K562 (cell line): ENCODE results near the gene DCST1. TPM values are rescaled to one million over a fixed set of nuclear protein-coding genes. Genes with fewer than 3 reads are reported as not detected.
A peak's percentile ranks its signal among the peaks of the same experiment; 100 is the strongest.

ENCODE experiments used
- ATAC-seq: fragments of 200-7000 bp; cut with Tn5 transposase; 3 replicates; pipeline ENCODE4 v1.9.1; 2020; ENCODE audit warnings: moderate library complexity
- BruUV-seq: library from RNA; stranded (reverse); fragments of 400-500 nt; replicated peaks from 2 replicates; lab custom pipeline; 2021; lab: Mats Ljungman, UMichigan
- CTCF ChIA-PET: fragments of 300-600 bp; formaldehyde crosslinking; extraction: SDS; loops from one replicate; lab custom pipeline; 2021; ENCODE audit warnings: low intra/inter-chr PET ratio; lab: Yijun Ruan, JAX
- POLR2A ChIA-PET: fragments of 300-600, 350-650 bp; sonication (Branson Sonifier 250); formaldehyde crosslinking; extraction: SDS; loops from one replicate; lab custom pipeline; 2021; ENCODE audit warnings: antibody characterized with exemption, inconsistent platforms; lab: Yijun Ruan, JAX
- DNase-seq, 4 experiments: peaks; one replicate each; pipeline versions ENCODE4 v3.0.0 to v3.0.0-alpha.2; 2011 to 2018; ENCODE audit warnings: low spot score in 3 of 4, mixed read lengths in 3 of 4; ENCODE audit errors: extremely low read depth in 1 of 4
- FAIRE-seq: peaks from 2 replicates; lab custom pipeline; 2011; peaks lifted over from hg19 to GRCh38; lab: Jason Lieb, UNC
- H2AFZ ChIP-seq: 2 replicates; pipeline ENCODE4 v1.6.0; 2011; ENCODE audit warnings: low read depth, low read length, control low read depth, inconsistent platforms
- H3K27ac ChIP-seq: fragments of 200-600 bp; 3 replicates; pipeline ENCODE4 v1.8.0; 2011; ENCODE audit warnings: low read depth, mild to moderate bottlenecking, control low read depth, inconsistent platforms, low read length, moderate library complexity, mixed read lengths; ENCODE audit errors: extremely low read depth
- H3K27me3 ChIP-seq, 2 experiments: fragments of 300-600 bp in 1 of 2; 2 replicates in 1 of 2; 3 replicates in 1 of 2; pipeline versions ENCODE4 v1.6.0 to v1.8.0; 2011; ENCODE audit warnings: inconsistent platforms in 2 of 2, low read length in 2 of 2, mild to moderate bottlenecking in 1 of 2, mixed read lengths in 1 of 2, moderate library complexity in 1 of 2; ENCODE audit not compliant: control insufficient read depth in 2 of 2, insufficient read depth in 2 of 2
- H3K36me3 ChIP-seq: fragments of 300-600 bp; 3 replicates; pipeline ENCODE4 v1.8.0; 2011; ENCODE audit warnings: mild to moderate bottlenecking, low read length, inconsistent platforms; ENCODE audit not compliant: control insufficient read depth, insufficient read depth
- H3K4me1 ChIP-seq, 2 experiments: fragments of 200-600 bp in 1 of 2; replicated peaks in 1 of 2; 2 replicates in 1 of 2; 3 replicates in 1 of 2; pipeline versions ENCODE4 v1.5.1 to v1.8.0; 2011; ENCODE audit warnings: inconsistent platforms in 2 of 2, low read length in 2 of 2, mild to moderate bottlenecking in 1 of 2, mixed read lengths in 1 of 2, moderate library complexity in 1 of 2; ENCODE audit not compliant: control insufficient read depth in 2 of 2, insufficient read depth in 2 of 2
- H3K4me2 ChIP-seq: 2 replicates; pipeline ENCODE4 v1.6.1; 2011; ENCODE audit warnings: low read length, control low read depth, inconsistent platforms, mixed read lengths; ENCODE audit not compliant: insufficient read depth
- H3K4me3 ChIP-seq: fragments of 200-600 bp; sonication (generic), shearing (Covaris generic); 2 replicates; pipeline ENCODE4 v1.5.1; 2016; ENCODE audit warnings: control low read depth, inconsistent platforms
- H3K79me2 ChIP-seq: fragments of 200-600 bp; 3 replicates; pipeline ENCODE4 v1.8.0; 2011; ENCODE audit warnings: low read length, inconsistent platforms; ENCODE audit not compliant: control insufficient read depth, insufficient read depth
- H3K9ac ChIP-seq, 2 experiments: 2 replicates each; pipeline versions ENCODE4 v1.6.0 to v1.6.1; 2011; ENCODE audit warnings: low read depth in 2 of 2, low read length in 2 of 2, control low read depth in 1 of 2, inconsistent platforms in 1 of 2, mild to moderate bottlenecking in 1 of 2, mixed read lengths in 1 of 2; ENCODE audit not compliant: insufficient read depth in 1 of 2
- H3K9me1 ChIP-seq: one replicate; pipeline ENCODE4 v1.6.0; 2011; ENCODE audit warnings: inconsistent platforms, mild to moderate bottlenecking, low read length, moderate library complexity; ENCODE audit not compliant: control insufficient read depth, insufficient read depth
- H3K9me3 ChIP-seq: replicated peaks from 2 replicates; pipeline ENCODE4 v1.5.1; 2011; ENCODE audit warnings: low read depth, low read length, inconsistent platforms; ENCODE audit not compliant: control insufficient read depth, insufficient read depth
- H4K20me1 ChIP-seq: replicated peaks from 2 replicates; pipeline ENCODE4 v1.6.1; 2011; ENCODE audit warnings: low read length, inconsistent platforms, mixed read lengths; ENCODE audit not compliant: control insufficient read depth, insufficient read depth
- BHLHE40 ChIP-seq: IDR thresholded peaks from 2 replicates; pipeline ENCODE4 v1.6.1; 2011; ENCODE audit warnings: low read length, improper control_type of control experiment
- EHMT2 ChIP-seq: fragments of 450-650 bp; IDR thresholded peaks from 2 replicates; pipeline ENCODE4 v1.6.1; 2018; ENCODE audit warnings: antibody characterized with exemption
- ESRRB ChIP-seq: fragments of 250-450 bp; sonication (Bioruptor Pico); IDR thresholded peaks from 2 replicates; pipeline ENCODE4 v1.5.0; 2020; ENCODE audit warnings: mild to moderate bottlenecking, moderate library complexity, borderline replicate concordance
- HDAC1 ChIP-seq, 2 experiments: fragments of 450-650 bp; IDR thresholded peaks; 2 replicates each; pipeline ENCODE4 v1.6.1; 2016 to 2017; ENCODE audit warnings: inconsistent platforms in 1 of 2, mild to moderate bottlenecking in 1 of 2, moderate library complexity in 1 of 2
- HMGN3 ChIP-seq: IDR thresholded peaks from 2 replicates; pipeline ENCODE4 v1.6.1; 2011; ENCODE audit warnings: borderline replicate concordance, low read depth, mild to moderate bottlenecking, mixed read lengths, low read length; ENCODE audit not compliant: insufficient read length; ENCODE audit errors: extremely low read depth
- HNRNPH1 ChIP-seq: fragments of 200-400 bp; formaldehyde crosslinking; optimal IDR thresholded peaks from 2 replicates; pipeline ENCODE3; 2017; ENCODE audit warnings: low read depth, mild to moderate bottlenecking, low read length, moderate library complexity
- HNRNPUL1 ChIP-seq: fragments of 200-400 bp; formaldehyde crosslinking; IDR thresholded peaks from 2 replicates; pipeline ENCODE4 v1.6.1; 2017; ENCODE audit warnings: low read length
- KDM2B ChIP-seq: fragments of 250-450 bp; sonication (Bioruptor Pico); IDR thresholded peaks from 2 replicates; pipeline ENCODE4 v1.8.0; 2021; ENCODE audit warnings: mild to moderate bottlenecking, moderate library complexity
- MECOM ChIP-seq: fragments of 250-450 bp; sonication (Bioruptor Pico); IDR thresholded peaks from 2 replicates; pipeline ENCODE4 v1.8.0; 2022; ENCODE audit warnings: inconsistent platforms
- POLR3G ChIP-seq: IDR thresholded peaks from 2 replicates; pipeline ENCODE4 v1.6.1; 2011; ENCODE audit not compliant: insufficient read length, insufficient replicate concordance; ENCODE audit errors: extremely low read depth
- RBM39 ChIP-seq: fragments of 200-400 bp; formaldehyde crosslinking; optimal IDR thresholded peaks from 2 replicates; pipeline ENCODE3; 2018; ENCODE audit warnings: low read depth, low read length
- SP1 ChIP-seq: sonication (generic); formaldehyde crosslinking; IDR thresholded peaks from 2 replicates; pipeline ENCODE4 v1.8.1; 2022; ENCODE audit warnings: mild to moderate bottlenecking, missing genetic modification reagents
- SRSF9 ChIP-seq: fragments of 200-400 bp; formaldehyde crosslinking; IDR thresholded peaks from 2 replicates; pipeline ENCODE4 v1.6.1; 2017; ENCODE audit warnings: low read depth, low read length, borderline replicate concordance
- ZNF121 ChIP-seq: sonication (generic); formaldehyde crosslinking; conservative IDR thresholded peaks from 2 replicates; pipeline ENCODE4 v1.8.0; 2022; ENCODE audit warnings: missing genetic modification reagents
- ZNF134 ChIP-seq: fragments of 250-450 bp; sonication (Bioruptor Pico); conservative IDR thresholded peaks from 2 replicates; pipeline ENCODE4 v1.4.0; 2020
- ZNF561 ChIP-seq: fragments of 450-650 bp; formaldehyde crosslinking; conservative IDR thresholded peaks from 2 replicates; pipeline ENCODE4 v1.4.0; 2020; ENCODE audit warnings: mild to moderate bottlenecking, moderate library complexity
- WGBS: fragments of 100-300 bp; shearing (Covaris generic); methylation state at CpG from one replicate; pipeline ENCODE4 v1.1.6; 2016; ENCODE audit warnings: low coverage, mixed read lengths; ENCODE audit not compliant: insufficient coverage; ENCODE audit errors: missing lambda C conversion rate; 5-methylcytosine and 5-hydroxymethylcytosine counted together
- in situ Hi-C: fragments of 300-500 bp; cut with MboI; formaldehyde crosslinking; loops from 4 replicates; pipeline ENCODE4 v1.15.0; 2018; ENCODE audit warnings: inconsistent platforms, mixed read lengths
- intact Hi-C: fragments of 100-400 bp; cut with micrococcal nuclease; formaldehyde crosslinking; loops from 2 replicates; pipeline ENCODE4 v1.14.2; 2022
- polyA plus RNA-seq, 8 experiments: library from polyadenylated mRNA; depleted of rRNA in 4 of 8; stranded (reverse) in 5 of 8; unstranded in 3 of 8; fragments of >200 nt; fragmentation: Nextera tagmentation in 2 of 8; fragmentation: Illumina TruSeq in 1 of 8; extraction: Ambion mirVana in 2 of 8; extraction: Trizol in 1 of 8; gene quantifications; 2 replicates each; pipeline versions ENCODE4 v1.2.1 to v1.2.3, GENCODE V29; 2011 to 2014; ENCODE audit warnings: inconsistent platforms in 1 of 8, missing spikeins in 1 of 8
- total RNA-seq, 7 experiments: library from RNA; depleted of rRNA in 6 of 7; stranded (reverse); fragments of >200 nt in 6 of 7; fragmentation: Illumina TruSeq in 2 of 7; extraction: Trizol in 2 of 7; gene quantifications; 2 replicates each; pipeline versions ENCODE4 v1.2.1 to v1.2.3, GENCODE V29; 2011 to 2021; ENCODE audit warnings: low replicate concordance in 1 of 7
- TF ChIP-seq, protein P1 (sequence below): sonication (generic); formaldehyde crosslinking; IDR thresholded peaks from 2 replicates; pipeline ENCODE4 v1.8.0; 2023; ENCODE audit warnings: missing genetic modification reagents, mild to moderate bottlenecking, borderline replicate concordance

Gene DCST1
- total and polyA plus RNA-seq, 9 of the 15 experiments (the other 6 are each of a cell fraction or from before 2014, with no cell fraction given) = not detected

DNA sequence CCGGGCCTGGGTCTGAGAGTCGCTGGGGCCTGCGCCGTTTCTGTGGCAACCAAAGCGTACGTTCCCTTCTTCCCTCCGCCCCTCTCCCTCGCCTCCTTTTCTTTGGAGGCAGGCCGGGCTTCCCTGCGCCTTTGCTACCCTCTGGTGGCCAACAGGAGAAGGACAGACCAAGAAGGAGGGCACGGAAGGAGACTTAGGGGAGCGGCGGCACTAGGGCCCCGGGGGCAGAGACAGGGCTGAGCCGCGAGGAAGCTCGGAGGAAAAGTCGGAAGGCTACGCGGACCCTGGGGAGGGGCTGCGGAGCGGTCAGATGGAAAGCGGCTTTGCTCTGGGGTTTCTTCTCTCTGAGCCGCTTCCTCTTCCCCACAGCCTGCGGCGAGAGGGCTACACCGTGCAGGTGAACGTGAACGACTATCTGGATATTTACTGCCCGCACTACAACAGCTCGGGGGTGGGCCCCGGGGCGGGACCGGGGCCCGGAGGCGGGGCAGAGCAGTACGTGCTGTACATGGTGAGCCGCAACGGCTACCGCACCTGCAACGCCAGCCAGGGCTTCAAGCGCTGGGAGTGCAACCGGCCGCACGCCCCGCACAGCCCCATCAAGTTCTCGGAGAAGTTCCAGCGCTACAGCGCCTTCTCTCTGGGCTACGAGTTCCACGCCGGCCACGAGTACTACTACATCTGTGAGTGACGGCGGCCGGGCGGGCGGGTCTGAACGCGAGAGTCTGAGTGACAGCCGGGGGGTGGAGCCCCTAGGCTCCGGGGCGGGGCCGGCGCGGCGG lies 51.3 kb downstream of the DCST1 start:
- H2AFZ ChIP-seq = peak overlapping the region; percentile 95
- H3K79me2 ChIP-seq = peaks cover 7% of the 10 kb centered on the region; the same call in 2 of the 3 replicates
- DNase-seq (peak; percentile 88 to 95 (median 92)), FAIRE-seq (peak; percentile 97), ATAC-seq (peak; percentile 88)
- peaks cover 26% of the 10 kb centered on the region for H4K20me1 ChIP-seq
- ChIA-PET CTCF (interaction anchor here (0.6 to 9.0 kb wide), 8 partner anchors 19 to 1154 kb away, joined by 3 to 153 read pairs (median 4); partner anchors contain the start of gene EFNA4), POLR2A (interaction anchor here (0.6 to 1.2 kb wide), 7 partner anchors 19 to 1188 kb away, joined by 3 to 6 read pairs (median 3); partner anchors contain the start of gene EFNA4)
- no TSS peak for BruUV-seq
- intact Hi-C loops (loop anchor here (1.0 to 5.0 kb wide), 5 partner anchors 14 to 528 kb away; partner anchors contain the start of genes PYGO2 and UBE2Q1), in situ Hi-C loops (no loop called here)
- H3K27ac ChIP-seq = peak overlapping the region; percentile 72
- WGBS = under 1% methylated on average over 48 of the region's 67 CpGs
- peak overlapping the region; percentile 59 for H3K4me3 ChIP-seq
- peak overlapping the region; percentile 77 to 92 for H3K9ac ChIP-seq
- peaks cover 3 to 8% of the 10 kb centered on the region in 2 experiments; a peak in 2 of 5 replicates for H3K27me3 ChIP-seq
- H3K4me1 ChIP-seq = peaks cover 28 to 61% of the 10 kb centered on the region in 2 experiments
- H3K9me3 ChIP-seq = no peaks in the 10 kb centered on the region
- H3K36me3 ChIP-seq = peaks cover 7% of the 10 kb centered on the region; the same call in 1 of the 3 replicates
- H3K9me1 ChIP-seq = no peaks in the 10 kb centered on the region
- peak overlapping the region; percentile 93 for H3K4me2 ChIP-seq
- no peak for TF ChIP-seq ZNF134 (CRISPR knock-in tag)
- no peak for TF ChIP-seq MECOM (CRISPR knock-in tag)
- TF ChIP-seq SP1 (CRISPR knock-in tag) = peak; percentile 83
- TF ChIP-seq SRSF9 = no peak
- TF ChIP-seq, protein P1, sequence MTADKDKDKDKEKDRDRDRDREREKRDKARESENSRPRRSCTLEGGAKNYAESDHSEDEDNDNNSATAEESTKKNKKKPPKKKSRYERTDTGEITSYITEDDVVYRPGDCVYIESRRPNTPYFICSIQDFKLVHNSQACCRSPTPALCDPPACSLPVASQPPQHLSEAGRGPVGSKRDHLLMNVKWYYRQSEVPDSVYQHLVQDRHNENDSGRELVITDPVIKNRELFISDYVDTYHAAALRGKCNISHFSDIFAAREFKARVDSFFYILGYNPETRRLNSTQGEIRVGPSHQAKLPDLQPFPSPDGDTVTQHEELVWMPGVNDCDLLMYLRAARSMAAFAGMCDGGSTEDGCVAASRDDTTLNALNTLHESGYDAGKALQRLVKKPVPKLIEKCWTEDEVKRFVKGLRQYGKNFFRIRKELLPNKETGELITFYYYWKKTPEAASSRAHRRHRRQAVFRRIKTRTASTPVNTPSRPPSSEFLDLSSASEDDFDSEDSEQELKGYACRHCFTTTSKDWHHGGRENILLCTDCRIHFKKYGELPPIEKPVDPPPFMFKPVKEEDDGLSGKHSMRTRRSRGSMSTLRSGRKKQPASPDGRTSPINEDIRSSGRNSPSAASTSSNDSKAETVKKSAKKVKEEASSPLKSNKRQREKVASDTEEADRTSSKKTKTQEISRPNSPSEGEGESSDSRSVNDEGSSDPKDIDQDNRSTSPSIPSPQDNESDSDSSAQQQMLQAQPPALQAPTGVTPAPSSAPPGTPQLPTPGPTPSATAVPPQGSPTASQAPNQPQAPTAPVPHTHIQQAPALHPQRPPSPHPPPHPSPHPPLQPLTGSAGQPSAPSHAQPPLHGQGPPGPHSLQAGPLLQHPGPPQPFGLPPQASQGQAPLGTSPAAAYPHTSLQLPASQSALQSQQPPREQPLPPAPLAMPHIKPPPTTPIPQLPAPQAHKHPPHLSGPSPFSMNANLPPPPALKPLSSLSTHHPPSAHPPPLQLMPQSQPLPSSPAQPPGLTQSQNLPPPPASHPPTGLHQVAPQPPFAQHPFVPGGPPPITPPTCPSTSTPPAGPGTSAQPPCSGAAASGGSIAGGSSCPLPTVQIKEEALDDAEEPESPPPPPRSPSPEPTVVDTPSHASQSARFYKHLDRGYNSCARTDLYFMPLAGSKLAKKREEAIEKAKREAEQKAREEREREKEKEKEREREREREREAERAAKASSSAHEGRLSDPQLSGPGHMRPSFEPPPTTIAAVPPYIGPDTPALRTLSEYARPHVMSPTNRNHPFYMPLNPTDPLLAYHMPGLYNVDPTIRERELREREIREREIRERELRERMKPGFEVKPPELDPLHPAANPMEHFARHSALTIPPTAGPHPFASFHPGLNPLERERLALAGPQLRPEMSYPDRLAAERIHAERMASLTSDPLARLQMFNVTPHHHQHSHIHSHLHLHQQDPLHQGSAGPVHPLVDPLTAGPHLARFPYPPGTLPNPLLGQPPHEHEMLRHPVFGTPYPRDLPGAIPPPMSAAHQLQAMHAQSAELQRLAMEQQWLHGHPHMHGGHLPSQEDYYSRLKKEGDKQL (CRISPR knock-in tag) = no peak
- TF ChIP-seq HNRNPUL1 = no peak
- TF ChIP-seq HNRNPH1 = no peak
- no peak for TF ChIP-seq ZNF561 (CRISPR knock-in tag)
- peak; percentile 73; the same call in 1 of the 2 replicates for TF ChIP-seq KDM2B (CRISPR knock-in tag)
- TF ChIP-seq HMGN3 = peak; percentile 60
- peak in 1 of 2 experiments; percentile 82; a peak in 1 of 4 replicates for TF ChIP-seq HDAC1 (IDR thresholded peaks at IDR 0.05)
- no peak for TF ChIP-seq ZNF121 (CRISPR knock-in tag)
- TF ChIP-seq EHMT2 = no peak
- no peak for TF ChIP-seq RBM39
- TF ChIP-seq BHLHE40 = peak; percentile 71
- no peak for TF ChIP-seq POLR3G
- no peak for TF ChIP-seq ESRRB
